IMR-90 (cell line): Measurements from ENCODE around the gene DENND1A. TPM values are rescaled to one million over a fixed set of nuclear protein-coding genes. Genes with fewer than 3 reads are reported as not detected.
A peak's percentile ranks its signal among the peaks of the same experiment; 100 is the strongest.

ENCODE experiments used
- ATAC-seq: fragments of 200-7000 bp; cut with Tn5 transposase; 2 replicates; pipeline ENCODE4 v1.9.1; 2020; ENCODE audit warnings: low read depth, mild to moderate bottlenecking, moderate library complexity
- BruUV-seq: library from RNA; stranded (reverse); fragments of 400-500 nt; replicated peaks from 2 replicates; lab custom pipeline; 2021; lab: Mats Ljungman, UMichigan
- CTCF ChIA-PET: fragments of 300-600 bp; formaldehyde crosslinking; extraction: SDS; loops from one replicate; lab custom pipeline; 2021; ENCODE audit warnings: antibody characterized with exemption; lab: Yijun Ruan, JAX
- POLR2A ChIA-PET: fragments of 300-600 bp; sonication (Branson Sonifier 250); formaldehyde crosslinking; loops from one replicate; lab custom pipeline; 2022; ENCODE audit warnings: antibody characterized with exemption; ENCODE audit not compliant: unreplicated experiment; lab: Charles Lee
- DNase-seq: peaks from one replicate; pipeline ENCODE4 v3.0.0; 2013
- H2AFZ ChIP-seq: replicated peaks from 2 replicates; pipeline ENCODE3; 2013; ENCODE audit warnings: low read length, mild to moderate bottlenecking; ENCODE audit not compliant: poor library complexity
- H2AK5ac ChIP-seq: 2 replicates; pipeline ENCODE4 v1.6.1; 2013; ENCODE audit warnings: low read depth, low read length, inconsistent platforms
- H2AK9ac ChIP-seq: replicated peaks from 2 replicates; pipeline ENCODE3; 2013; ENCODE audit warnings: mild to moderate bottlenecking, low read depth, low read length, moderate library complexity; ENCODE audit not compliant: poor library complexity
- H2BK120ac ChIP-seq: 2 replicates; pipeline ENCODE4 v1.6.1; 2013; ENCODE audit warnings: low read depth, low read length, inconsistent platforms
- H2BK15ac ChIP-seq: 3 replicates; pipeline ENCODE4 v1.6.1; 2013; ENCODE audit warnings: low read depth, low read length, inconsistent platforms
- H2BK20ac ChIP-seq: 2 replicates; pipeline ENCODE4 v1.6.1; 2013; ENCODE audit warnings: low read depth, mild to moderate bottlenecking, inconsistent platforms, low read length, moderate library complexity
- H2BK5ac ChIP-seq: 2 replicates; pipeline ENCODE4 v1.6.1; 2013; ENCODE audit warnings: mild to moderate bottlenecking, low read depth, low read length, inconsistent platforms; ENCODE audit not compliant: poor library complexity, severe bottlenecking
- H3K14ac ChIP-seq: replicated peaks from 2 replicates; pipeline ENCODE4 v1.6.1; 2013; ENCODE audit warnings: low read depth, low read length, inconsistent platforms
- H3K18ac ChIP-seq: 2 replicates; pipeline ENCODE4 v1.6.1; 2013; ENCODE audit warnings: low read depth, low read length, control low read depth
- H3K23ac ChIP-seq: 2 replicates; pipeline ENCODE4 v1.6.1; 2013; ENCODE audit warnings: low read depth, low read length, inconsistent platforms
- H3K27ac ChIP-seq: 2 replicates; pipeline ENCODE4 v1.5.1; 2013; ENCODE audit warnings: mild to moderate bottlenecking, control low read depth, low read length; ENCODE audit not compliant: insufficient read depth
- H3K27me3 ChIP-seq: 2 replicates; pipeline ENCODE4 v1.6.1; 2013; ENCODE audit warnings: low read length; ENCODE audit not compliant: control insufficient read depth, insufficient read depth
- H3K36me3 ChIP-seq: 2 replicates; pipeline ENCODE4 v1.6.1; 2013; ENCODE audit warnings: low read length, mixed read lengths; ENCODE audit not compliant: control insufficient read depth, insufficient read depth
- H3K4ac ChIP-seq: 2 replicates; pipeline ENCODE4 v1.6.1; 2013; ENCODE audit warnings: low read depth, low read length, inconsistent platforms
- H3K4me1 ChIP-seq: 2 replicates; pipeline ENCODE4 v1.6.1; 2013; ENCODE audit warnings: low read length, mixed read lengths; ENCODE audit not compliant: control insufficient read depth, insufficient read depth
- H3K4me2 ChIP-seq: 2 replicates; pipeline ENCODE4 v1.6.1; 2013; ENCODE audit warnings: low read depth, mild to moderate bottlenecking, control low read depth, low read length, moderate library complexity
- H3K4me3 ChIP-seq: 2 replicates; pipeline ENCODE4 v1.5.1; 2013; ENCODE audit warnings: low read depth, mild to moderate bottlenecking, control low read depth, low read length, moderate library complexity; ENCODE audit not compliant: insufficient read depth
- H3K56ac ChIP-seq: 2 replicates; pipeline ENCODE4 v1.6.1; 2013; ENCODE audit warnings: low read length, inconsistent platforms; ENCODE audit not compliant: insufficient read depth; ENCODE audit errors: extremely low read depth
- H3K79me1 ChIP-seq, 2 experiments: 2 replicates each; pipeline ENCODE4 v1.6.1; 2013; ENCODE audit warnings: low read length in 2 of 2, inconsistent platforms in 1 of 2, low read depth in 1 of 2
- H3K9ac ChIP-seq: 2 replicates; pipeline ENCODE4 v1.6.1; 2013; ENCODE audit warnings: low read depth, low read length, control low read depth
- H3K9me1 ChIP-seq: 2 replicates; pipeline ENCODE4 v1.6.1; 2013; ENCODE audit warnings: low read length, inconsistent platforms; ENCODE audit not compliant: insufficient read depth
- H3K9me3 ChIP-seq: 2 replicates; pipeline ENCODE4 v1.6.1; 2013; ENCODE audit warnings: low read length; ENCODE audit not compliant: control insufficient read depth, insufficient read depth
- H4K20me1 ChIP-seq: 2 replicates; pipeline ENCODE4 v1.6.1; 2013; ENCODE audit warnings: low read length, inconsistent platforms; ENCODE audit not compliant: insufficient read depth
- H4K5ac ChIP-seq: 2 replicates; pipeline ENCODE4 v1.6.1; 2013; ENCODE audit warnings: mild to moderate bottlenecking, low read depth, low read length, control low read depth
- H4K8ac ChIP-seq, 2 experiments: 2 replicates each; pipeline ENCODE4 v1.6.1; 2013; ENCODE audit warnings: low read depth in 2 of 2, low read length in 2 of 2, control low read depth in 1 of 2, inconsistent platforms in 1 of 2
- H4K91ac ChIP-seq: 2 replicates; pipeline ENCODE4 v1.6.1; 2013; ENCODE audit warnings: low read depth, low read length, inconsistent platforms; ENCODE audit not compliant: insufficient read depth
- BHLHE40 ChIP-seq: fragments of 150-350 bp; IDR thresholded peaks from 2 replicates; pipeline ENCODE4 v1.6.1; 2016; ENCODE audit warnings: mild to moderate bottlenecking, low read depth, low read length
- CEBPB ChIP-seq: IDR thresholded peaks from 2 replicates; pipeline ENCODE4 v1.6.1; 2012; ENCODE audit warnings: low read depth, low read length, improper control_type of control experiment
- CHD1 ChIP-seq: IDR thresholded peaks from 2 replicates; pipeline ENCODE4 v1.6.1; 2012; ENCODE audit warnings: low read depth, low read length, improper control_type of control experiment
- FOS ChIP-seq: fragments of 150-350 bp; IDR thresholded peaks from 2 replicates; pipeline ENCODE4 v1.6.1; 2016; ENCODE audit warnings: low read depth, low read length
- MAFK ChIP-seq: IDR thresholded peaks from 2 replicates; pipeline ENCODE4 v1.6.1; 2012; ENCODE audit warnings: low read depth, low read length, improper control_type of control experiment
- MAZ ChIP-seq: IDR thresholded peaks from 2 replicates; pipeline ENCODE4 v1.6.1; 2012; ENCODE audit warnings: low read depth, mild to moderate bottlenecking, low read length, improper control_type of control experiment, moderate library complexity, borderline replicate concordance
- MXI1 ChIP-seq: IDR thresholded peaks from 2 replicates; pipeline ENCODE4 v1.6.1; 2012; ENCODE audit warnings: low read depth, mild to moderate bottlenecking, low read length, moderate library complexity, borderline replicate concordance
- NFE2L2 ChIP-seq: fragments of 150-350 bp; IDR thresholded peaks from 2 replicates; pipeline ENCODE4 v1.6.1; 2016; ENCODE audit warnings: low read depth, mild to moderate bottlenecking, low read length
- RAD21 ChIP-seq: IDR thresholded peaks from 2 replicates; pipeline ENCODE4 v1.6.1; 2012; ENCODE audit warnings: low read length, improper control_type of control experiment
- RCOR1 ChIP-seq: IDR thresholded peaks from 2 replicates; pipeline ENCODE4 v1.6.1; 2012; ENCODE audit warnings: mild to moderate bottlenecking, low read length, improper control_type of control experiment; ENCODE audit not compliant: insufficient replicate concordance
- RFX5 ChIP-seq: IDR thresholded peaks from 2 replicates; pipeline ENCODE4 v1.8.0; 2012; ENCODE audit warnings: low read depth, mild to moderate bottlenecking, low read length, moderate library complexity
- USF2 ChIP-seq: fragments of 150-350 bp; IDR thresholded peaks from 2 replicates; pipeline ENCODE4 v1.6.1; 2017; ENCODE audit warnings: mild to moderate bottlenecking, antibody characterized with exemption, low read length, low read depth
- WGBS, 2 experiments: methylation state at CpG; one replicate each; pipeline versions ENCODE4 v1.1.5 to v1.1.7; 2013; ENCODE audit warnings: missing lambda C conversion rate in 2 of 2; ENCODE audit not compliant: insufficient read length in 1 of 2; ENCODE audit errors: extremely low coverage in 2 of 2; 5-methylcytosine and 5-hydroxymethylcytosine counted together
- dilution Hi-C: fragments of 300-500 bp; cut with HindIII; formaldehyde crosslinking; loops from one replicate; pipeline ENCODE4 v1.14.3; 2018; ENCODE audit warnings: low sequenced_read_pairs; ENCODE audit not compliant: unreplicated experiment
- in situ Hi-C: fragments of 300-500 bp; cut with MboI; formaldehyde crosslinking; loops from 3 replicates; pipeline ENCODE4 v1.14.3; 2019; ENCODE audit warnings: low sequenced_read_pairs, inconsistent platforms, mixed read lengths
- intact Hi-C: fragments of 100-400 bp; cut with micrococcal nuclease; formaldehyde crosslinking; loops from 2 replicates; pipeline ENCODE4 v1.10.0; 2022
- polyA plus RNA-seq, 3 experiments: library from polyadenylated mRNA; depleted of rRNA; stranded (reverse); fragments of >200 nt; gene quantifications; 2 replicates each; pipeline ENCODE4 v1.2.3, GENCODE V29; 2012; ENCODE audit warnings: low replicate concordance in 1 of 3
- total RNA-seq: library from RNA; depleted of rRNA; stranded (reverse); fragments of >200 nt; gene quantifications from 2 replicates; pipeline ENCODE4 v1.2.3, GENCODE V29; 2012
- TF ChIP-seq, protein P1 (sequence below): fragments of 150-350 bp; IDR thresholded peaks from 2 replicates; pipeline ENCODE4 v1.6.1; 2016; ENCODE audit warnings: low read depth, mild to moderate bottlenecking, low read length, moderate library complexity, borderline replicate concordance
- TF ChIP-seq, protein P2 (sequence below): conservative IDR thresholded peaks from 2 replicates; pipeline ENCODE4 v1.5.1; 2012; ENCODE audit warnings: mild to moderate bottlenecking, low read depth, low read length, improper control_type of control experiment

The DENND1A gene
- total and polyA plus RNA-seq, 2 of the 4 experiments (the other 2 are of a cell fraction), result 21.4 to 27.6 TPM

DNA sequence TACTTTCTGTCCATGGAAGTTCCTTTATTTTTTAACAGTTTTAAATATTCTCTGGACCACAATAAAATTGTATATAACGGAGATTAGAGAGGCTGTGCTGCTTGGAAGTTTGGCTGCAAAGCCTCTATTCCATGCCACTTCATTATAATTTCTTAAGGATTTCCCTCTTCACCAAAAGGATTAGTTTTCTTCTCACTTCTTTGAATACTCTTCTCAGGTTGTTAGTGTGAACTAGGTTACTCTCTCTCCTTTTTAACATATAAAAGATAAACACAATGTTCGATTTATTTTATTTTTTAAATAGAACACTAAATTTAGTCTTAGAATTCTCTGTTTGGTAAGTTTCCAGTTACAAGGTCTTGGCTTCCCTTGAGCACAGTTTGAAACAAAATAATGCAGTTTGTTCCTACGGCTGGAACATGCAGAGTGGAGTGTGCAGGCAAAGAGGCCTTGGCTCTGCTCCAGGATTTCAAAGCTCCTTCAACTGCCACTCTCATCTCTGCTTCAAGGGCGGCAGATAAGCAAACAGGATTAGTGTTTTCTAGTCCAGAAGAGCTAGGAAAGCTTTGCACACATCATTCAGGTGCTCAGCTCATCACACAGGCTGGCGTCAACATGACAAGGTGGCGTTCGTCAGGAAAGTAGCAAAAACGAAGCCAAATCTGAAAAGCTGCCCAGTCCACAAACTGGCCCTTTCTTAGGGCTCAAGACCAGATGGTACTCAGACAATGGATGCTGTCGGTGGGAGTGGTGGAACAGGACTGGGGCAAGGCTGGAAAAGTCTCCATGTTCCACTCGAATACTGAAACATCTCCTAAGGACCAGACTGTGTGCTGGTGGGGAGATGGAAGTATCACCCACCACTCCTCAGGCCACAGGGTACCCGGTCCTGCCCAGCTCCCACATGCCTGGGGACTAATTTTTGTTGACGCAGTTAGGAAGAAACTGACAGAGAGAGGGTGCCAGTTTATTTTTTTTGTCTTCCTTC lies 287.3 kb downstream of the DENND1A start:
- Histone ChIP-seq H3K27ac (no peak overlapping the region), H4K91ac (no peak overlapping the region), H3K4me1 (no peaks in the 10 kb centered on the region; the same call in 1 of the 2 replicates), H2BK120ac (no peak overlapping the region), H3K14ac (no peak overlapping the region), H3K23ac (no peak overlapping the region), H3K4ac (no peak overlapping the region), H3K9me1 (no peaks in the 10 kb centered on the region), H3K18ac (no peak overlapping the region), H2BK15ac (no peak overlapping the region), H3K9ac (no peak overlapping the region), H3K56ac (no peak overlapping the region), H3K4me3 (no peak overlapping the region), H4K5ac (no peak overlapping the region), H2BK5ac (no peak overlapping the region), H3K36me3 (no peaks in the 10 kb centered on the region), H3K27me3 (no peaks in the 10 kb centered on the region), H2BK20ac (no peak overlapping the region), H4K8ac (no peak overlapping the region), H3K4me2 (no peak overlapping the region), H3K79me1 (no peaks in the 10 kb centered on the region; a peak in 1 of 4 replicates), H2AK5ac (no peak overlapping the region), H2AK9ac (no peak overlapping the region), H4K20me1 (no peaks in the 10 kb centered on the region), H3K9me3 (no peaks in the 10 kb centered on the region), H2AFZ (no peak overlapping the region)
- dilution Hi-C loops, result no loop called here
- CTCF ChIA-PET, result interaction anchor here (0.7 kb wide), 1 partner anchor 31 kb away, joined by 4 read pairs; no protein-coding TSS in a partner anchor
- POLR2A ChIA-PET, result no interaction called here
- in situ Hi-C loops, result no loop called here
- BruUV-seq, result no TSS peak
- DNase-seq, result peak; percentile 18
- intact Hi-C loops, result no loop called here
- WGBS, 2 experiments, result 20% methylated on average over 1 of the region's 12 CpGs; no CpG with 5 or more reads in 1 of the 2 experiments
- no peak for ATAC-seq
- TF ChIP-seq, protein P1, sequence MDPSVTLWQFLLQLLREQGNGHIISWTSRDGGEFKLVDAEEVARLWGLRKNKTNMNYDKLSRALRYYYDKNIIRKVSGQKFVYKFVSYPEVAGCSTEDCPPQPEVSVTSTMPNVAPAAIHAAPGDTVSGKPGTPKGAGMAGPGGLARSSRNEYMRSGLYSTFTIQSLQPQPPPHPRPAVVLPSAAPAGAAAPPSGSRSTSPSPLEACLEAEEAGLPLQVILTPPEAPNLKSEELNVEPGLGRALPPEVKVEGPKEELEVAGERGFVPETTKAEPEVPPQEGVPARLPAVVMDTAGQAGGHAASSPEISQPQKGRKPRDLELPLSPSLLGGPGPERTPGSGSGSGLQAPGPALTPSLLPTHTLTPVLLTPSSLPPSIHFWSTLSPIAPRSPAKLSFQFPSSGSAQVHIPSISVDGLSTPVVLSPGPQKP, result no peak
- TF ChIP-seq MXI1 (no peak), USF2 (no peak), RFX5 (no peak), RAD21 (no peak), MAFK (no peak), RCOR1 (no peak), CHD1 (no peak), NFE2L2 (no peak), BHLHE40 (no peak), CEBPB (no peak), MAZ (no peak), FOS (no peak)
- TF ChIP-seq, protein P2, sequence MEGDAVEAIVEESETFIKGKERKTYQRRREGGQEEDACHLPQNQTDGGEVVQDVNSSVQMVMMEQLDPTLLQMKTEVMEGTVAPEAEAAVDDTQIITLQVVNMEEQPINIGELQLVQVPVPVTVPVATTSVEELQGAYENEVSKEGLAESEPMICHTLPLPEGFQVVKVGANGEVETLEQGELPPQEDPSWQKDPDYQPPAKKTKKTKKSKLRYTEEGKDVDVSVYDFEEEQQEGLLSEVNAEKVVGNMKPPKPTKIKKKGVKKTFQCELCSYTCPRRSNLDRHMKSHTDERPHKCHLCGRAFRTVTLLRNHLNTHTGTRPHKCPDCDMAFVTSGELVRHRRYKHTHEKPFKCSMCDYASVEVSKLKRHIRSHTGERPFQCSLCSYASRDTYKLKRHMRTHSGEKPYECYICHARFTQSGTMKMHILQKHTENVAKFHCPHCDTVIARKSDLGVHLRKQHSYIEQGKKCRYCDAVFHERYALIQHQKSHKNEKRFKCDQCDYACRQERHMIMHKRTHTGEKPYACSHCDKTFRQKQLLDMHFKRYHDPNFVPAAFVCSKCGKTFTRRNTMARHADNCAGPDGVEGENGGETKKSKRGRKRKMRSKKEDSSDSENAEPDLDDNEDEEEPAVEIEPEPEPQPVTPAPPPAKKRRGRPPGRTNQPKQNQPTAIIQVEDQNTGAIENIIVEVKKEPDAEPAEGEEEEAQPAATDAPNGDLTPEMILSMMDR, result no peak
